GM06990 (cell line): ENCODE results near the gene TGFBR3.

Experiments
- DNase-seq: peaks from one replicate; pipeline ENCODE4 v3.0.0-alpha.2; 2011; ENCODE audit not compliant: insufficient read length; ENCODE audit errors: extremely low read depth
- H3K27me3 ChIP-seq: replicated peaks from 2 replicates; pipeline ENCODE4 v1.6.0; 2011; ENCODE audit warnings: low read length; ENCODE audit not compliant: control insufficient read depth, insufficient read depth
- H3K36me3 ChIP-seq: 2 replicates; pipeline ENCODE4 v1.5.1; 2011; ENCODE audit warnings: low read length; ENCODE audit not compliant: control insufficient read depth, insufficient read depth
- H3K4me3 ChIP-seq: replicated peaks from 2 replicates; pipeline ENCODE4 v1.5.1; 2011; ENCODE audit warnings: low read depth, mild to moderate bottlenecking, control low read depth, low read length
- TF ChIP-seq, protein P1 (sequence below): IDR thresholded peaks from 2 replicates; pipeline ENCODE4 v1.5.1; 2011; ENCODE audit warnings: low read length, control low read depth, mild to moderate bottlenecking, inconsistent platforms; ENCODE audit not compliant: insufficient read depth, poor library complexity, severe bottlenecking

Gene TGFBR3

DNA sequence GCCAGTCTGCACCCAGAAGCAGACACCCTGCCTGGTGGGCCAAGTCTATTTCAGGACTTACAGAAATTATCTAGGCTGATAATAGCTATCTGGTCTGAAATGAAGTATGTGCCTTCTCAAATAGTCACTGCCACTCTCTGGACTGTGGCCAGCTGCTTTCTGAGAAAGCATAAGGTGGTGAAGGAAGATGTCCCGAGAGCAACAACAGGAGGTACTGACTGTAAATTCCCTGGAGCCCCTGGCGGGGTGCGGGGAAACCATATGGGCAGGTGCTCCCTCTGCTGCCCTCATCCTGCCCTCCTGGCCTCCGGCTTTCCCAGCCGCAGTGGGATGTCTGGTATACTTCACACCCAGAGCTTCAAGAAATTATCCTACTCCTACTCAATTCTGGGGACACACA lies 86.8 kb downstream of the TGFBR3 start:
- no peaks in the 10 kb centered on the region for H3K36me3 ChIP-seq
- H3K4me3 ChIP-seq = no peak overlapping the region
- H3K27me3 ChIP-seq = no peaks in the 10 kb centered on the region
- no peak for DNase-seq
- TF ChIP-seq, protein P1, sequence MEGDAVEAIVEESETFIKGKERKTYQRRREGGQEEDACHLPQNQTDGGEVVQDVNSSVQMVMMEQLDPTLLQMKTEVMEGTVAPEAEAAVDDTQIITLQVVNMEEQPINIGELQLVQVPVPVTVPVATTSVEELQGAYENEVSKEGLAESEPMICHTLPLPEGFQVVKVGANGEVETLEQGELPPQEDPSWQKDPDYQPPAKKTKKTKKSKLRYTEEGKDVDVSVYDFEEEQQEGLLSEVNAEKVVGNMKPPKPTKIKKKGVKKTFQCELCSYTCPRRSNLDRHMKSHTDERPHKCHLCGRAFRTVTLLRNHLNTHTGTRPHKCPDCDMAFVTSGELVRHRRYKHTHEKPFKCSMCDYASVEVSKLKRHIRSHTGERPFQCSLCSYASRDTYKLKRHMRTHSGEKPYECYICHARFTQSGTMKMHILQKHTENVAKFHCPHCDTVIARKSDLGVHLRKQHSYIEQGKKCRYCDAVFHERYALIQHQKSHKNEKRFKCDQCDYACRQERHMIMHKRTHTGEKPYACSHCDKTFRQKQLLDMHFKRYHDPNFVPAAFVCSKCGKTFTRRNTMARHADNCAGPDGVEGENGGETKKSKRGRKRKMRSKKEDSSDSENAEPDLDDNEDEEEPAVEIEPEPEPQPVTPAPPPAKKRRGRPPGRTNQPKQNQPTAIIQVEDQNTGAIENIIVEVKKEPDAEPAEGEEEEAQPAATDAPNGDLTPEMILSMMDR = no peak

DNA sequence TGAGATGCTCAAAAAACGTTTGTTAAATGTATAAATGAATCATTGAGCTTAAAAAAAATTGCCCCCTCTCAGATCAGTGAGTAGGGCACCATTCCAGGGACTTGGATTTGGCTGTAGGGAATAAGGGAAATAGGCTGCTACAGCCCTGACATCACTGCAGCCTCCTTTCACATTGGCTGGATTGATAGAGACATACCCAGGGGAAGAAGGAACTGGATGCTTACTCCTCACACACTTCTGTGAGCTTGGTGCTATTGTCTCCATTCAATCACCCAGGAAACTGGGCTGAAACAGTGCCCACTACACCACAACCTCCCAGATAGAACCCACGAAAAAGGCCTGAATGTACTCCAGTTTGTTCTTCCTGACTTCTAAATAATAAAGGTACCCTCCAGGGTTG lies 87.2 kb downstream of the TGFBR3 start:
- TF ChIP-seq, protein P1 = no peak
- no peak overlapping the region for H3K4me3 ChIP-seq
- H3K27me3 ChIP-seq = no peaks in the 10 kb centered on the region
- H3K36me3 ChIP-seq = no peaks in the 10 kb centered on the region
- no peak for DNase-seq

DNA sequence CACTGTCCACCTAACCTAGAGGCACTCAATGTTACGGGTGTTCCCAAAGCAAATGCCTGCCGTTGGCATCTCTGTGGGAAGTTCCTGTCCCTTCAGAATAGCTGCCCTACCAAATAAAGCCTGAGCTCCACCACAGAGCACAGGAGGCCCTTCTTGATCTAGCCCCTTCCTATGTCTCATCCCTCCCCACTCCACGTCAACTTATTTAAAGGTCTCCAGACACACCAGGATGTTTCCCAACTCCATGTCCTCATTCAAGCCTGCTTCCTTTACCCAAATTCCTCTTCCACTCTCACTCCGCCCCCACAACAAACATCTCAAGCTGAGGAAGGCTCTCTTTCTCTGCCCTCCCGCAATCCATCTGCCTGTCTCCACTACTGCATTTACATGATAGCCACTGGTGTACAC lies 87.7 kb downstream of the TGFBR3 start:
- H3K27me3 ChIP-seq = no peaks in the 10 kb centered on the region
- TF ChIP-seq, protein P1 = no peak
- H3K4me3 ChIP-seq = no peak overlapping the region
- H3K36me3 ChIP-seq = no peaks in the 10 kb centered on the region
- DNase-seq = no peak

DNA sequence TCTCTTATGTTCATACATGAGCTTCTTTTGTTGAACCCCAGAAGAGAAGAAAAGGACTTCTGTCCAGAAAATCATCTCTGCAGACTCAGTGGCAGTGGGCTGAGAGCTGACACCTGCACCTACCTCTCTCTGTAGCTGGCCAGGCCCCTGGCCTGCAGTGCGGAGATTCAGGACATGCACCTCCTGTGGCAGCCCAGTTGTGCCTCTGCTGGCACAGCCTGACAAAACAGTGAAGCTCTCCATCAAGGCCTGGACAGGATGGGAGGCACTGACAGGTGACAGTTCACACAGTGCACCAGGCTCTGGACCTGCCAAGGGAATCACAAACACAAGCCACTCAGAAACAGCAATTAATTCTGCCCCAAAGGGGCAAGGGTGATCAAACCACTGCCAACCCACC lies 88.8 kb downstream of the TGFBR3 start:
- Histone ChIP-seq H3K36me3 (no peaks in the 10 kb centered on the region), H3K4me3 (no peak overlapping the region), H3K27me3 (no peaks in the 10 kb centered on the region)
- DNase-seq = no peak
- TF ChIP-seq, protein P1 = no peak

DNA sequence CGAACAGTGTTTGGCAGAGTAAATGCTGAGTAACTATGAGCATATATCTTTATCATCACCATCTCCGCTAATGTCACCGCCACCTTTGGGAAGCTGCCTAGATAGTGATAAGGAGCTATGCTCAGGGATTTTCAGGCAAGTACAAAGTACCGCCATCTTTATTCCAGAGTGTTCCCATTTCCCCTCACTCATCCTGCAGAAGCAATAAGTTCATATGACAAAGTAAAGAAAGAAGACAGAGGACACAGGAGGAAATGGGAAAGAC lies 89.6 kb downstream of the TGFBR3 start:
- no peaks in the 10 kb centered on the region for H3K36me3 ChIP-seq
- H3K27me3 ChIP-seq = no peaks in the 10 kb centered on the region
- TF ChIP-seq, protein P1 = no peak
- H3K4me3 ChIP-seq = no peak overlapping the region
- no peak for DNase-seq

DNA sequence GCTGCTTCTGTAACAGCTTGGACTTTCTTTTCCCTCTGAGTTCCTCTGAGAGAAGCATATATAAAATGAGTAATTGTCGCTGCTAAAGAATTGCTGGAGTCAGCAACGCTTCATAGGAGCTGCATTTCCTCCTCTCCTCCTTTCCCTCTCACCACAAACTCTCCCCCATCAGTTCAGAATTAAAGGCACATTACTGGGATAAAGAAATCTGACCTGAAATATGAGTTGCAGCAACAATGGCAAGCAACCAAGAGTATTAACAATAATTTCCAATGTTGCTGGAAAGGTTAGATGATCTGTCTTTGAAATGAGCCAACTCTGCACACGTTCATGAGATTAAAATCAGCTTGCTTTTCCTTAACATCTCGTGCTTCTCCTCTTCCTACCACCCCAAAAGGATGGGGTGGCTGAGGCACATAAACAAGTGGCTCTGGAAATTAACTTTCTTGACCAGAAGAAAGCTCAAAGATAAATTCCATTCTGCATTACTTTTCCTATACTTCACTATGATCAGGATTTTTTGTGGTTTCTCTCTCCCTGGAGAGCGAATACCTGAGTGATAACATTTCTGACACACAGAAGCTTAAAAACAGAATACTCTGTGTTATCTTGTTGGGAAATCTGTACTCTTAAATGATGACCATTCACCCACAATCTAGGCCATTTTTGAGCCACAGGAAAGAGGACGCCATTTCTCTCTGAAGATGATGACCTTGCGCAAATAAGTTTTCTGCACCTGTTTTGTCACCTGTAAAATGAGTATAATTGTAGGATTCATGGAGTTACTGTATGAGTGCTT lies 90.2 kb downstream of the TGFBR3 start:
- TF ChIP-seq, protein P1 = no peak
- no peak for DNase-seq
- H3K36me3 ChIP-seq = no peaks in the 10 kb centered on the region
- no peaks in the 10 kb centered on the region for H3K27me3 ChIP-seq
- no peak overlapping the region for H3K4me3 ChIP-seq
